SK-N-MC (cell line): ENCODE measurements around the gene AMBRA1.

Experiments used
- EZH2 ChIP-seq: fragments of 200-600 bp; sonication (generic); IDR thresholded peaks from one replicate; pipeline ENCODE4 v1.6.1; 2017; ENCODE audit warnings: antibody characterized with exemption
- POLR2AphosphoS5 ChIP-seq: IDR thresholded peaks from 2 replicates; pipeline ENCODE4 v1.6.1; 2012; ENCODE audit warnings: mild to moderate bottlenecking, low read depth, low read length, borderline replicate concordance

DNA sequence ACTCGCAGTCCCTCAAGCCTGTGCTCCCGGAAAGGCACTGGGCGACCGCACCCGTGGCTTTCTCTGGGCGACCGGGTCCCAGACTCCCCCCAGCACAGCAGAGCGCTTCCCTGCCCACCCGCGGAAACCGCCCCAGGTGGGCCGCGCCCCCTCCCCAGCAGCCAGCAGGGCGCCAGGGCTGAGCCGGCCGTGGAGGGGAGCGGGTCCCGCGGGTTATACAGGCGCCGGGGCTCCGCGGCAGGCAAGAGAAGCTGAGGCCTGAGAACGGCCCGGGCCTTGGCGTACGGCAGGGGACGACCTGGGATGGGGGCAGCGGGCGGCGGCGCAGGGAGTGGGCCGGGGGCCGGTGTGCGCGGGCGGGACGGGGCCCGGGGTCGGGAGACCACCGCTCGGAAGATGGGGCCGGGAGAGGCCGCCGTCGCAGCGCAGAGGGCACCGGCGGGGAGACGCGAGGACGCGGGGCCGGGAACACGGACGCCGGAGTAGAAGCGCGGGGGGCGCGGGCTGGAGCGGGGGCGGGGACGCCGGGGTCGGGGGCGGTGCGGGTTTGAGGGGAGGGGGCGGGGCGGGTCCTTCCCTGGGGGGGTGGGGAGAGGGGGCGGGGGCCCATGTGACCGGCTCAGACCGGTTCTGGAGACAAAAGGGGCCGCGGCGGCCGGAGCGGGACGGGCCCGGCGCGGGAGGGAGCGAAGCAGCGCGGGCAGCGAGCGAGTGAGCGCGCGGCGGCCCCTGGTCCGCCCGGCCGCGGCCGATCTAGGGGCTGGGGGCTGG is 212.6 kb downstream of the AMBRA1 start, which contains the start of gene MDK:
- TF ChIP-seq EZH2 (no peak), POLR2AphosphoS5 (no peak)
